Mesenteric fat pad (tissue), 1 donor: ENCODE measurements around the gene ADAMTS12. TPM values are rescaled to one million over a fixed set of nuclear protein-coding genes. Genes with fewer than 3 reads are reported as not detected.

Source experiments
- DNase-seq: peaks from one replicate; pipeline ENCODE4 v3.0.0-alpha.2; 2020; ENCODE audit warnings: low spot score
- total RNA-seq: library from RNA; stranded (reverse); fragmentation: NEBNext Ultra II Directional; extraction: Animal tissue kit (Norgen Biotek cat#: 25700); gene quantifications from one replicate; pipeline ENCODE4 v1.2.1, GENCODE V29; 2021
- donor health status: DM: yes; HTN: yes; CAD: no.

Gene ADAMTS12
- total RNA-seq, 1 donor from 2014 or later = 41.2 TPM

- DNase-seq = no peak
Observed at GRCh38 chr5:33764786-33765185, 127.0 kb downstream of the ADAMTS12 start.

GRCh38 chr5:33763435-33763834 is 128.4 kb downstream of the ADAMTS12 start:
- DNase-seq = no peak

- no peak for DNase-seq
Observed at GRCh38 chr5:33762859-33763258, 128.9 kb downstream of the ADAMTS12 start.

- DNase-seq = no peak
Observed at GRCh38 chr5:33761139-33761538, 130.7 kb downstream of the ADAMTS12 start.

GRCh38 chr5:33758737-33759136 is 133.1 kb downstream of the ADAMTS12 start:
- no peak for DNase-seq

- DNase-seq = no peak
Observed at GRCh38 chr5:33756491-33756890, 135.3 kb downstream of the ADAMTS12 start.

- DNase-seq = no peak
Observed at GRCh38 chr5:33755231-33755630, 136.6 kb downstream of the ADAMTS12 start.

GRCh38 chr5:33753704-33754103 is 138.1 kb downstream of the ADAMTS12 start:
- DNase-seq = no peak

- no peak for DNase-seq
Observed at GRCh38 chr5:33748754-33749153, 143.0 kb downstream of the ADAMTS12 start.

- DNase-seq = no peak
Observed at GRCh38 chr5:33745101-33745770, 146.6 kb downstream of the ADAMTS12 start.

GRCh38 chr5:33743099-33743498 is 148.7 kb downstream of the ADAMTS12 start:
- DNase-seq = no peak

- no peak for DNase-seq
Observed at GRCh38 chr5:33742181-33742580, 149.6 kb downstream of the ADAMTS12 start.

- no peak for DNase-seq
Observed at GRCh38 chr5:33738967-33739366, 152.8 kb downstream of the ADAMTS12 start.

- DNase-seq = no peak
Observed at GRCh38 chr5:33738097-33738496, 153.7 kb downstream of the ADAMTS12 start.

GRCh38 chr5:33737697-33738096 is 154.1 kb downstream of the ADAMTS12 start:
- DNase-seq = no peak

GRCh38 chr5:33737284-33737683 is 154.5 kb downstream of the ADAMTS12 start:
- no peak for DNase-seq

- no peak for DNase-seq
Observed at GRCh38 chr5:33736510-33736909, 155.3 kb downstream of the ADAMTS12 start.

- DNase-seq = no peak
Observed at GRCh38 chr5:33735072-33735471, 156.7 kb downstream of the ADAMTS12 start.

GRCh38 chr5:33734537-33734936 is 157.3 kb downstream of the ADAMTS12 start:
- DNase-seq = no peak

GRCh38 chr5:33733225-33733624 is 158.6 kb downstream of the ADAMTS12 start:
- DNase-seq = no peak

GRCh38 chr5:33726422-33727165 is 165.2 kb downstream of the ADAMTS12 start:
- no peak for DNase-seq

- no peak for DNase-seq
Observed at GRCh38 chr5:33725806-33726205, 166.0 kb downstream of the ADAMTS12 start.
